Heart right ventricle (tissue), 16 donors: Measurements from ENCODE around the gene RNASE12. TPM values are rescaled to one million over a fixed set of nuclear protein-coding genes. Genes with fewer than 3 reads are reported as not detected.

Source experiments
- ATAC-seq, 8 donors: fragments of 200-7000 bp; cut with Tn5 transposase; one replicate each; pipeline ENCODE4 v1.9.1; 2020; ENCODE audit warnings: mild to moderate bottlenecking in 8 of 8, moderate library complexity in 8 of 8, moderate number of reproducible peaks in 1 of 8
- DNase-seq, 2 donors: peaks; one replicate each; pipeline ENCODE4 v3.0.0-alpha.2; 2020
- H3K27ac ChIP-seq, 10 donors: fragments of 200-600 bp; sonication (generic) in 2 of 10; one replicate each; pipeline versions ENCODE4 v1.5.0 to v1.8.0; 2020 to 2022; ENCODE audit warnings: mild to moderate bottlenecking in 3 of 10
- H3K27me3 ChIP-seq, 7 donors: fragments of 200-600 bp; one replicate each; pipeline ENCODE4 v1.8.0; 2021 to 2022; ENCODE audit warnings: mild to moderate bottlenecking in 2 of 7
- H3K36me3 ChIP-seq, 9 donors: fragments of 200-600 bp; sonication (generic) in 1 of 9; one replicate each; pipeline versions ENCODE4 v1.5.0 to v1.8.0; 2020 to 2022; ENCODE audit warnings: mild to moderate bottlenecking in 2 of 9
- H3K4me1 ChIP-seq, 9 donors: fragments of 200-600 bp; sonication (generic) in 1 of 9; one replicate each; pipeline versions ENCODE4 v1.5.0 to v1.8.0; 2020 to 2022; ENCODE audit warnings: mild to moderate bottlenecking in 4 of 9
- H3K4me3 ChIP-seq, 10 donors: fragments of 200-600 bp; sonication (generic) in 2 of 10; one replicate each; pipeline versions ENCODE4 v1.5.0 to v1.8.0; 2020 to 2022; ENCODE audit warnings: mild to moderate bottlenecking in 7 of 10, moderate library complexity in 2 of 10
- H3K9me3 ChIP-seq, 11 donors: fragments of 200-600 bp in 10 of 11; sonication (generic) in 2 of 11; one replicate each; pipeline versions ENCODE4 v1.5.0 to v1.8.0; 2013 to 2022; ENCODE audit warnings: mild to moderate bottlenecking in 2 of 11, control low read depth in 1 of 11, moderate library complexity in 1 of 11
- CTCF ChIP-seq, 9 donors: fragments of 200-600 bp; sonication (generic) in 2 of 9; IDR thresholded peaks; one replicate each; pipeline versions ENCODE4 v1.5.0 to v1.8.0; 2021 to 2022; ENCODE audit warnings: antibody characterized with exemption in 9 of 9, mild to moderate bottlenecking in 5 of 9, moderate library complexity in 1 of 9
- WGBS, 2 donors: extraction: QIAGEN DNeasy Blood & Tissue Kit; methylation state at CpG; one replicate each; pipeline ENCODE4 v1.1.7; 2013; ENCODE audit warnings: inconsistent platforms in 1 of 2; 5-methylcytosine and 5-hydroxymethylcytosine counted together
- intact Hi-C, 10 donors: fragments of 100-400 bp; cut with DNase I; formaldehyde crosslinking; loops; one replicate each; pipeline versions ENCODE4 v1.11.1 to v1.14.2; 2022
- polyA plus RNA-seq, 2 donors: library from polyadenylated mRNA; stranded (reverse); fragments of 200-250 nt; gene quantifications; one replicate each; pipeline ENCODE4 v1.2.3, GENCODE V29; 2013
- total RNA-seq, 10 donors: library from RNA; stranded (reverse); fragmentation: NEBNext Ultra II Directional in 3 of 10; extraction: Animal tissue kit (Norgen Biotek cat#: 25700) in 3 of 10; gene quantifications; one replicate each; pipeline versions ENCODE4 v1.2.1 to v1.2.4, GENCODE V29; 2021 to 2023
- donor health status: Arrhythmogenic right ventricular cardiomyopathy.
- donor health status: ischemic (EF 13 %, LVEDD 7.1; RV severe dilation, severe dysfunction).
- donor health status: healthy with polysubstance abuse.
- donor health status: DM: no; HTN: yes; CAD: no.
- donor health status: DM: no; HTN: no; CAD: no.
- donor health status: ischemic (EF 25% LVEDD 6.9; RV normal size, moderate dysfunction).
- donor health status: ischemic (EF 25% LVEDD 5.7; RV mildly dilated, moderate dysfunction).
- donor health status: healthy.
- donor health status: DM: yes; HTN: yes; CAD: no.
- donor health status: Ischemic cardiomyopathy.
- donor health status: ischemic (EF 35%, LVEDD 5.7; RV mildly dilated, moderate dysfunction).
- donor health status: nonischemic (EF 11% LVEDD 7.7; RV severe dilation, severe dysfunction).
- donor health status: DM: yes; HTN: yes; CAD: no.
- donor health status: PGD.
- donor health status: ischemic (EF 29% LVEDD 5.4; RV normal size, mild dysfunction).
- donor health status: nonischemic (EF 23%, LVEDD 6.1; RV moderate dilation, normal function).

RNASE12 gene
- total and polyA plus RNA-seq, 12 donors, result not detected

- ATAC-seq (peak; percentile 63 to 92 (median 69)), DNase-seq (peak; percentile 78 to 82)
- peak overlapping the region in 7 of 10 donors; percentile 33 to 75 (median 59) for H3K27ac ChIP-seq
- 4 to 6% methylated on average over 27 of the region's 27 CpGs for WGBS, 2 donors
- H3K4me1 ChIP-seq, result peaks cover 3 to 44% (median 22%) of the 10 kb centered on the region in 9 donors
- H3K36me3 ChIP-seq, result no peaks in the 10 kb centered on the region
- no peaks in the 10 kb centered on the region for H3K9me3 ChIP-seq
- H3K4me3 ChIP-seq, result peak overlapping the region; percentile 69 to 96 (median 76)
- intact Hi-C loops, result loop anchor here in 9 of 10 donors (1.0 to 10.0 kb wide), 9 partner anchors 72 to 283 kb away; partner anchors contain the start of genes APEX1 (in 3 of the 9), PARP2 (in 3 of the 9), RNASE4 (in 2 of the 9) and ANG (in 1 of the 9)
- no peaks in the 10 kb centered on the region for H3K27me3 ChIP-seq
- TF ChIP-seq CTCF (IDR thresholded peaks at IDR 0.05), result no peak
These were observed 19.0 kb upstream of the RNASE12 start for GRCh38 chr14:20610002-20610765.

GRCh38 chr14:20609215-20610001, 18.2 kb upstream of the RNASE12 start:
- peak overlapping the region in 8 of 10 donors; percentile 29 to 75 (median 54) for H3K27ac ChIP-seq
- H3K9me3 ChIP-seq, result no peaks in the 10 kb centered on the region
- H3K27me3 ChIP-seq, result no peaks in the 10 kb centered on the region
- DNase-seq, result peak; percentile 28 to 72
- no peaks in the 10 kb centered on the region for H3K36me3 ChIP-seq
- intact Hi-C loops, result loop anchor here (1.0 to 10.0 kb wide), 22 partner anchors 73 to 287 kb away; partner anchors contain the start of genes TEP1 (in 6 of the 10), APEX1 (in 3 of the 10), PARP2 (in 3 of the 10) and RNASE4 (in 2 of the 10)
- 0% methylated on average over 44 of the region's 44 CpGs for WGBS, 2 donors
- TF ChIP-seq CTCF (IDR thresholded peaks at IDR 0.05), result peak; percentile 90 to 99 (median 94)
- peak overlapping the region; percentile 69 to 96 (median 76) for H3K4me3 ChIP-seq
- H3K4me1 ChIP-seq, result peaks cover 3 to 39% (median 21%) of the 10 kb centered on the region in 9 donors
- peak; percentile 26 to 67 (median 60) for ATAC-seq

GRCh38 chr14:20608383-20609110, 17.4 kb upstream of the RNASE12 start:
- Histone ChIP-seq H3K4me1 (peaks cover 3 to 32% (median 15%) of the 10 kb centered on the region in 9 donors), H3K4me3 (peak overlapping the region in 1 of 10 donors; percentile 75), H3K36me3 (no peaks in the 10 kb centered on the region), H3K9me3 (no peaks in the 10 kb centered on the region), H3K27ac (peak overlapping the region in 1 of 10 donors; percentile 19), H3K27me3 (no peaks in the 10 kb centered on the region)
- WGBS, 2 donors, result 54 to 63% methylated on average over 7 of the region's 7 CpGs
- intact Hi-C loops, result loop anchor here (1.0 to 10.0 kb wide), 15 partner anchors 74 to 286 kb away; partner anchors contain the start of genes TEP1 (in 6 of the 10), OSGEP (in 1 of the 10) and PIP4P1 (in 1 of the 10)
- no peak for TF ChIP-seq CTCF (IDR thresholded peaks at IDR 0.05)
- ATAC-seq (no peak), DNase-seq (no peak)
